H9 (cell line): Measurements from ENCODE around the gene CALM1. TPM values are rescaled to one million over a fixed set of nuclear protein-coding genes. Genes with fewer than 3 reads are reported as not detected.

Experiments used
- DNase-seq: peaks from one replicate; pipeline ENCODE4 v3.0.0-alpha.2; 2017
- H2AFZ ChIP-seq: one replicate; pipeline ENCODE4 v1.6.1; 2013; ENCODE audit warnings: mild to moderate bottlenecking, low read length, control low read depth, moderate library complexity
- H2AK5ac ChIP-seq: 2 replicates; pipeline ENCODE4 v1.6.1; 2013; ENCODE audit warnings: low read length, control low read depth, mixed read lengths; ENCODE audit not compliant: insufficient read length
- H2BK120ac ChIP-seq: one replicate; pipeline ENCODE4 v1.6.1; 2013; ENCODE audit warnings: low read depth, mild to moderate bottlenecking, low read length, control low read depth, inconsistent platforms; ENCODE audit not compliant: poor library complexity, severe bottlenecking
- H2BK12ac ChIP-seq: 2 replicates; pipeline ENCODE4 v1.6.1; 2013; ENCODE audit warnings: low read length, control low read depth, mixed read lengths, low read depth; ENCODE audit not compliant: insufficient read length
- H2BK15ac ChIP-seq: 2 replicates; pipeline ENCODE4 v1.6.1; 2013; ENCODE audit warnings: low read depth, low read length, control low read depth
- H2BK20ac ChIP-seq: one replicate; pipeline ENCODE4 v1.6.1; 2013; ENCODE audit warnings: low read depth, mild to moderate bottlenecking, low read length, control low read depth, inconsistent platforms; ENCODE audit not compliant: poor library complexity, severe bottlenecking
- H2BK5ac ChIP-seq: 2 replicates; pipeline ENCODE4 v1.6.1; 2013; ENCODE audit warnings: low read length, control low read depth, mixed read lengths; ENCODE audit not compliant: insufficient read length
- H3K14ac ChIP-seq: 2 replicates; pipeline ENCODE4 v1.6.1; 2013; ENCODE audit warnings: low read length, control low read depth; ENCODE audit not compliant: insufficient read depth
- H3K18ac ChIP-seq: 2 replicates; pipeline ENCODE4 v1.6.1; 2013; ENCODE audit warnings: low read depth, mild to moderate bottlenecking, mixed read lengths, low read length, control low read depth; ENCODE audit not compliant: insufficient read length
- H3K23ac ChIP-seq: 2 replicates; pipeline ENCODE4 v1.6.1; 2013; ENCODE audit warnings: low read length, control low read depth, mixed read lengths, low read depth; ENCODE audit not compliant: insufficient read length
- H3K23me2 ChIP-seq: 2 replicates; pipeline ENCODE4 v1.6.1; 2013; ENCODE audit warnings: low read depth, mild to moderate bottlenecking, mixed read lengths, low read length, control low read depth; ENCODE audit not compliant: insufficient read length, poor library complexity, severe bottlenecking
- H3K27ac ChIP-seq: 2 replicates; pipeline ENCODE4 v1.5.1; 2013; ENCODE audit warnings: low read length, control low read depth, mixed read lengths, low read depth; ENCODE audit not compliant: insufficient read length
- H3K27me3 ChIP-seq: 2 replicates; pipeline ENCODE4 v1.6.1; 2013; ENCODE audit warnings: low read length, control low read depth, inconsistent platforms; ENCODE audit not compliant: insufficient read depth
- H3K4ac ChIP-seq: 2 replicates; pipeline ENCODE4 v1.6.1; 2013; ENCODE audit warnings: low read depth, mild to moderate bottlenecking, control low read depth, inconsistent platforms, low read length, moderate library complexity
- H3K4me1 ChIP-seq: 2 replicates; pipeline ENCODE4 v1.6.1; 2013; ENCODE audit warnings: low read length, control low read depth, inconsistent platforms; ENCODE audit not compliant: insufficient read depth
- H3K4me2 ChIP-seq: 2 replicates; pipeline ENCODE4 v1.6.1; 2013; ENCODE audit warnings: low read length, control low read depth, mixed read lengths; ENCODE audit not compliant: insufficient read length, insufficient read depth
- H3K56ac ChIP-seq: 2 replicates; pipeline ENCODE4 v1.6.1; 2013; ENCODE audit warnings: low read depth, mild to moderate bottlenecking, mixed read lengths, low read length, control low read depth; ENCODE audit not compliant: insufficient read length
- H3K79me1 ChIP-seq: 2 replicates; pipeline ENCODE4 v1.6.1; 2013; ENCODE audit warnings: low read depth, mild to moderate bottlenecking, moderate library complexity, low read length, control low read depth, inconsistent platforms; ENCODE audit not compliant: insufficient read depth, poor library complexity, severe bottlenecking
- H3K79me2 ChIP-seq: 2 replicates; pipeline ENCODE4 v1.6.1; 2013; ENCODE audit warnings: low read length, control low read depth, inconsistent platforms; ENCODE audit not compliant: insufficient read depth
- H3K9ac ChIP-seq: 2 replicates; pipeline ENCODE4 v1.6.1; 2013; ENCODE audit warnings: low read length, control low read depth, mixed read lengths; ENCODE audit not compliant: insufficient read length; ENCODE audit errors: extremely low read depth
- H3K9me3 ChIP-seq: one replicate; pipeline ENCODE4 v1.6.1; 2013; ENCODE audit warnings: low read depth, low read length, inconsistent platforms; ENCODE audit not compliant: control insufficient read depth
- H3T11ph ChIP-seq: one replicate; pipeline ENCODE4 v1.6.1; 2013; ENCODE audit warnings: mild to moderate bottlenecking, low read length, control low read depth, inconsistent platforms
- H4K20me1 ChIP-seq: one replicate; pipeline ENCODE4 v1.6.1; 2013; ENCODE audit not compliant: control insufficient read depth, insufficient read length, insufficient read depth
- H4K5ac ChIP-seq: 2 replicates; pipeline ENCODE4 v1.6.1; 2013; ENCODE audit warnings: low read depth, mild to moderate bottlenecking, mixed read lengths, low read length, control low read depth; ENCODE audit not compliant: insufficient read length
- H4K8ac ChIP-seq: replicated peaks from 2 replicates; pipeline ENCODE4 v1.6.1; 2013; ENCODE audit warnings: low read length, control low read depth, mixed read lengths, low read depth; ENCODE audit not compliant: insufficient read length
- H4K91ac ChIP-seq: 2 replicates; pipeline ENCODE4 v1.6.1; 2013; ENCODE audit warnings: low read depth, mild to moderate bottlenecking, moderate library complexity, mixed read lengths, low read length, control low read depth; ENCODE audit not compliant: insufficient read length
- H3K27ac Mint-ChIP-seq, 3 experiments: 2 replicates in 2 of 3; 3 replicates in 1 of 3; pipeline ENCODE4 v1.8.0; 2020 to 2021; ENCODE audit warnings: mixed read lengths in 3 of 3, mild to moderate bottlenecking in 1 of 3, moderate library complexity in 1 of 3
- H3K27me3 Mint-ChIP-seq: 2 replicates; pipeline ENCODE4 v1.8.0; 2021; ENCODE audit warnings: low read depth, mild to moderate bottlenecking, moderate library complexity, mixed read lengths
- H3K36me3 Mint-ChIP-seq, 3 experiments: 2 replicates in 2 of 3; 3 replicates in 1 of 3; pipeline ENCODE4 v1.8.0; 2020 to 2021; ENCODE audit warnings: low read depth in 3 of 3, mixed read lengths in 3 of 3; ENCODE audit not compliant: insufficient read depth in 1 of 3
- H3K4me1 Mint-ChIP-seq, 2 experiments: 2 replicates each; pipeline ENCODE4 v1.8.0; 2020; ENCODE audit warnings: mixed read lengths in 2 of 2
- H3K4me3 Mint-ChIP-seq, 2 experiments: 2 replicates in 1 of 2; 3 replicates in 1 of 2; pipeline ENCODE4 v1.8.0; 2020 to 2021; ENCODE audit warnings: mild to moderate bottlenecking in 2 of 2, mixed read lengths in 2 of 2, moderate library complexity in 1 of 2
- H3K9me3 Mint-ChIP-seq, 2 experiments: 2 replicates in 1 of 2; 3 replicates in 1 of 2; pipeline ENCODE4 v1.8.0; 2020; ENCODE audit warnings: mild to moderate bottlenecking in 2 of 2, mixed read lengths in 2 of 2, moderate library complexity in 1 of 2
- CTCF ChIP-seq: fragments of 200-600 bp; sonication (generic); conservative IDR thresholded peaks from 3 replicates; pipeline ENCODE4 v1.8.0; 2021; ENCODE audit warnings: antibody characterized with exemption, mild to moderate bottlenecking
- WGBS: extraction: QIAGEN DNeasy Blood & Tissue Kit; methylation state at CpG from one replicate; pipeline ENCODE4 v1.1.7; 2013; ENCODE audit warnings: missing lambda C conversion rate, low lambda C conversion rate, mixed read lengths; ENCODE audit not compliant: insufficient read length; ENCODE audit errors: extremely low coverage; 5-methylcytosine and 5-hydroxymethylcytosine counted together
- total RNA-seq: library from RNA; stranded (reverse); gene quantifications from 2 replicates; pipeline ENCODE4 v1.2.1, GENCODE V29; 2021

The CALM1 gene
- total RNA-seq, 1 experiment from 2014 or later: 354 TPM

- Histone ChIP-seq H3K27me3 (no peaks in the 10 kb centered on the region), H4K8ac (no peak overlapping the region), H2AFZ (no peak overlapping the region), H3K14ac (no peak overlapping the region), H2BK5ac (no peak overlapping the region), H3K23ac (no peak overlapping the region), H3K9me3 (no peaks in the 10 kb centered on the region), H4K91ac (no peak overlapping the region), H3K79me1 (no peaks in the 10 kb centered on the region), H2BK12ac (no peak overlapping the region), H3T11ph (no peak overlapping the region), H3K9ac (no peak overlapping the region), H3K4me2 (no peak overlapping the region), H3K23me2 (peaks cover 7% of the 10 kb centered on the region), H3K4ac (no peak overlapping the region), H3K56ac (no peak overlapping the region), H2BK15ac (no peak overlapping the region), H2BK120ac (no peak overlapping the region), H3K18ac (no peak overlapping the region), H4K5ac (no peak overlapping the region), H3K79me2 (peaks cover 3% of the 10 kb centered on the region; the same call in 1 of the 2 replicates), H2AK5ac (no peak overlapping the region), H3K27ac (no peak overlapping the region), H2BK20ac (no peak overlapping the region), H3K4me1 (no peaks in the 10 kb centered on the region), H4K20me1 (no peaks in the 10 kb centered on the region)
- peak; percentile 100 for TF ChIP-seq CTCF
- H3K4me1 Mint-ChIP-seq: peaks cover 13 to 25% of the 10 kb centered on the region in 2 experiments
- peaks cover 0 to 3% of the 10 kb centered on the region in 2 experiments; a peak in 1 of 5 replicates for H3K9me3 Mint-ChIP-seq
- H3K27ac Mint-ChIP-seq: no peak overlapping the region; a peak in 1 of 7 replicates
- WGBS: no CpG with 5 or more reads among the region's 14 CpGs
- peak; percentile 90 for DNase-seq
- peaks cover 44 to 54% (median 50%) of the 10 kb centered on the region in 3 experiments; a peak in 6 of 7 replicates for H3K36me3 Mint-ChIP-seq
- peaks cover 7% of the 10 kb centered on the region for H3K27me3 Mint-ChIP-seq
- peak overlapping the region; percentile 93 to 97 for H3K4me3 Mint-ChIP-seq
Observed at GRCh38 chr14:90399541-90400444, 3.0 kb downstream of the CALM1 start.
